Limb (tissue), 2 donors: ENCODE data around the gene TAL2.

Experiments used
- DNase-seq, 2 donors: peaks; one replicate each; pipeline ENCODE4 v3.0.0-alpha.2; 2016; ENCODE audit errors: extremely low spot score in 2 of 2

The TAL2 gene

GRCh38 chr9:105662184-105663104, at the start of gene TAL2:
TAL2 (plus strand) TSS chr9:105662457; CDS start chr9:105662497, 40 bp downstream.
- no peak for DNase-seq

- DNase-seq = no peak
Measured at GRCh38 chr9:105621001-105621400, 41.3 kb upstream of the TAL2 start.

GRCh38 chr9:105625088-105625487, 37.2 kb upstream of the TAL2 start:
- no peak for DNase-seq

GRCh38 chr9:105632807-105633206, 29.4 kb upstream of the TAL2 start:
- no peak for DNase-seq

- DNase-seq = peak in 1 of 2 donors; percentile 57
Measured at GRCh38 chr9:105633411-105633810, 28.8 kb upstream of the TAL2 start.

GRCh38 chr9:105636331-105636730, 25.9 kb upstream of the TAL2 start:
- no peak for DNase-seq

GRCh38 chr9:105637787-105638395, 24.4 kb upstream of the TAL2 start:
- no peak for DNase-seq

GRCh38 chr9:105639936-105640335, 22.3 kb upstream of the TAL2 start:
- no peak for DNase-seq

- DNase-seq = no peak
Measured at GRCh38 chr9:105643795-105644194, 18.5 kb upstream of the TAL2 start.

- no peak for DNase-seq
Measured at GRCh38 chr9:105646879-105647594, 15.2 kb upstream of the TAL2 start.

GRCh38 chr9:105647595-105648349, 14.5 kb upstream of the TAL2 start:
- no peak for DNase-seq

- DNase-seq = no peak
Measured at GRCh38 chr9:105651806-105652205, 10.5 kb upstream of the TAL2 start.

- peak in 1 of 2 donors; percentile 63 for DNase-seq
Measured at GRCh38 chr9:105656131-105656921, 5.9 kb upstream of the TAL2 start.

- DNase-seq = no peak
Measured at GRCh38 chr9:105658351-105658750, 3.9 kb upstream of the TAL2 start.

GRCh38 chr9:105661011-105661410, 1.2 kb upstream of the TAL2 start:
- no peak for DNase-seq

- DNase-seq = no peak
Measured at GRCh38 chr9:105663914-105664313, 1.7 kb downstream of the TAL2 start.

GRCh38 chr9:105667867-105668266, 5.6 kb downstream of the TAL2 start:
- DNase-seq = no peak

- no peak for DNase-seq
Measured at GRCh38 chr9:105670315-105670714, 8.1 kb downstream of the TAL2 start.

- no peak for DNase-seq
Measured at GRCh38 chr9:105670775-105671174, 8.5 kb downstream of the TAL2 start.

- no peak for DNase-seq
Measured at GRCh38 chr9:105672711-105673234, 10.5 kb downstream of the TAL2 start.
